Measurements from ENCODE around the gene ZNF791. TPM values are rescaled to one million over a fixed set of nuclear protein-coding genes. Genes with fewer than 3 reads are reported as not detected.
A peak's percentile ranks its signal among the peaks of the same experiment; 100 is the strongest.

Gene ZNF791
- total RNA-seq, 2 experiments from 2014 or later: 7.8 to 17.1 TPM

DNA sequence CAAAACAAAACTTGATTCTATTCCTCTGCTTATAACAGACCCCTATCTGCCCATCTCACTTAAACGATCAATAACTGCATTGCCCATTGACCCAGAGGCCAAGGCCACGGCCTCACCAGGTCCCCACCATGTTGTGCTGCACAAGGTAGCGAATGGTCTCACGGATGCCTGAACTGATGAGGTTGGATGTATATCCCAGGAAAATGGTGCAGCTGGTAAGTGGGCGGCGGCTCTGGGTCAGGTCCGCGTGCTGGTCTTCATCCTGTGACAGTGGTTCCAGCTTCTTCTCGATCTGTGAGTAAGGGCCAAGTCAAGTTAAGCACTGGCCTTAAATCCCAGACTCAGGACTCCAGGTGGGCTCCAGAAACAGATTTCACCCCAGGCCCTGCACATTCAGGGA is 69.3 kb downstream of the ZNF791 start:
- POLR2A ChIA-PET: interaction anchor here (0.6 kb wide), 1 partner anchor 21 kb away, joined by 6 read pairs; no protein-coding TSS in a partner anchor
- intact Hi-C loops (cut with micrococcal nuclease; ENCODE audit: unreplicated experiment): no loop called here
- H4K20me1 ChIP-seq (ENCODE audit: insufficient read depth, low read length): peaks cover 10% of the 10 kb centered on the region; the same call in 1 of the 2 replicates
- DNase-seq (ENCODE audit: low spot score): no peak
- peak overlapping the region; percentile 47 for H3K4me3 ChIP-seq (ENCODE audit: low read depth, low read length, poor library complexity, severe bottlenecking)
- peaks cover 9% of the 10 kb centered on the region for H3K79me2 ChIP-seq (ENCODE audit: insufficient read depth, low read depth, low read length)
- TF ChIP-seq, protein P1, sequence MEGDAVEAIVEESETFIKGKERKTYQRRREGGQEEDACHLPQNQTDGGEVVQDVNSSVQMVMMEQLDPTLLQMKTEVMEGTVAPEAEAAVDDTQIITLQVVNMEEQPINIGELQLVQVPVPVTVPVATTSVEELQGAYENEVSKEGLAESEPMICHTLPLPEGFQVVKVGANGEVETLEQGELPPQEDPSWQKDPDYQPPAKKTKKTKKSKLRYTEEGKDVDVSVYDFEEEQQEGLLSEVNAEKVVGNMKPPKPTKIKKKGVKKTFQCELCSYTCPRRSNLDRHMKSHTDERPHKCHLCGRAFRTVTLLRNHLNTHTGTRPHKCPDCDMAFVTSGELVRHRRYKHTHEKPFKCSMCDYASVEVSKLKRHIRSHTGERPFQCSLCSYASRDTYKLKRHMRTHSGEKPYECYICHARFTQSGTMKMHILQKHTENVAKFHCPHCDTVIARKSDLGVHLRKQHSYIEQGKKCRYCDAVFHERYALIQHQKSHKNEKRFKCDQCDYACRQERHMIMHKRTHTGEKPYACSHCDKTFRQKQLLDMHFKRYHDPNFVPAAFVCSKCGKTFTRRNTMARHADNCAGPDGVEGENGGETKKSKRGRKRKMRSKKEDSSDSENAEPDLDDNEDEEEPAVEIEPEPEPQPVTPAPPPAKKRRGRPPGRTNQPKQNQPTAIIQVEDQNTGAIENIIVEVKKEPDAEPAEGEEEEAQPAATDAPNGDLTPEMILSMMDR (conservative IDR thresholded peaks at IDR 0.05; ENCODE audit: low read length): no peak
- no peak for TF ChIP-seq EZH2phosphoT487 (IDR thresholded peaks at IDR 0.05; ENCODE audit: borderline replicate concordance, low read depth, low read length)
- H3K4me2 ChIP-seq (ENCODE audit: low read length): peak overlapping the region; percentile 33
- H3K27ac ChIP-seq (ENCODE audit: low read depth, low read length, poor library complexity, severe bottlenecking): no peak overlapping the region
- peaks cover 51% of the 10 kb centered on the region for H3K36me3 ChIP-seq (ENCODE audit: insufficient read depth, low read length)
- no peaks in the 10 kb centered on the region for H3K9me3 ChIP-seq (ENCODE audit: low read length)
- CTCF ChIA-PET (ENCODE audit: unreplicated experiment): no interaction called here
- H2AFZ ChIP-seq (ENCODE audit: low read length): no peak overlapping the region
- peaks cover 11% of the 10 kb centered on the region for H3K4me1 ChIP-seq (ENCODE audit: insufficient read depth, low read length, poor library complexity, severe bottlenecking)
- no peaks in the 10 kb centered on the region for H3K9me2 ChIP-seq (ENCODE audit: insufficient read depth, low read length)
- no TSS peak for BruUV-seq (replicated peaks)

- peak; percentile 99 for DNase-seq (ENCODE audit: low spot score)
- CTCF ChIA-PET (ENCODE audit: unreplicated experiment): no interaction called here
Measured at GRCh38 chr19:12681074-12681987, 70.6 kb downstream of the ZNF791 start, which contains the start of gene DHPS. TSS of gene DHPS (minus strand) at chr19:12681880. CDS start at chr19:12681766, 114 bp downstream.

More at GRCh38 chr19:12681074-12681987, 70.6 kb downstream of the ZNF791 start, which contains the start of gene DHPS:
- Histone ChIP-seq H3K27ac (ENCODE audit: low read depth, low read length, poor library complexity, severe bottlenecking) (peak within 1 kb of the TSS; percentile 94), H3K9me3 (ENCODE audit: low read length) (no peaks in the 10 kb centered on the region), H2AFZ (ENCODE audit: low read length) (peak within 1 kb of the TSS; percentile 51; the same call in 1 of the 2 replicates), H3K4me2 (ENCODE audit: low read length) (peak within 1 kb of the TSS; percentile 72), H3K36me3 (ENCODE audit: insufficient read depth, low read length) (peaks cover 38% of the 10 kb centered on the region), H3K79me2 (ENCODE audit: insufficient read depth, low read depth, low read length) (peaks cover 9% of the 10 kb centered on the region), H3K9me2 (ENCODE audit: insufficient read depth, low read length) (no peaks in the 10 kb centered on the region), H3K4me1 (ENCODE audit: insufficient read depth, low read length, poor library complexity, severe bottlenecking) (peaks cover 11% of the 10 kb centered on the region), H4K20me1 (ENCODE audit: insufficient read depth, low read length) (peaks cover 10% of the 10 kb centered on the region; the same call in 1 of the 2 replicates), H3K4me3 (ENCODE audit: low read depth, low read length, poor library complexity, severe bottlenecking) (peak within 1 kb of the TSS; percentile 84)
- POLR2A ChIA-PET: interaction anchor here (0.5 to 1.8 kb wide), 7 partner anchors 13 to 150 kb away, joined by 3 to 7 read pairs (median 4); partner anchors contain the start of genes FBXW9 and TRIR
- no TSS peak for BruUV-seq (replicated peaks)
- TF ChIP-seq, protein P1 (conservative IDR thresholded peaks at IDR 0.05; ENCODE audit: low read length): 0 out of 2 replicates have a peak, but pooled peaks have one; percentile 24
- no peak for TF ChIP-seq EZH2phosphoT487 (IDR thresholded peaks at IDR 0.05; ENCODE audit: borderline replicate concordance, low read depth, low read length)
- intact Hi-C loops (cut with micrococcal nuclease; ENCODE audit: unreplicated experiment): loop anchor here (1.0 kb wide), 3 partner anchors 12 to 68 kb away; a partner anchor contains a TSS

Other genes with a start within 250 kb of the ZNF791 start
- gene ZNF442, start 245.2 kb upstream of the ZNF791 start, total RNA-seq (2014; rRNA removed; shearing (Covaris generic)): 0.19 TPM in 1 of 2 replicates, not detected in the other
- 0.76 and 0.77 TPM in 2 replicates for gene ZNF442, start 245.2 kb upstream of the ZNF791 start, total RNA-seq (2022)
- 3.8 and 6.2 TPM in 2 replicates for gene ZNF799, start 209.6 kb upstream of the ZNF791 start, total RNA-seq (2014; rRNA removed; shearing (Covaris generic))
- 7.8 and 8.1 TPM in 2 replicates for gene ZNF799, start 209.6 kb upstream of the ZNF791 start, total RNA-seq (2022)
- 2.3 and 2.6 TPM in 2 replicates for gene ZNF443, start 169.9 kb upstream of the ZNF791 start, total RNA-seq (2014; rRNA removed; shearing (Covaris generic))
- gene ZNF443, start 169.9 kb upstream of the ZNF791 start, total RNA-seq (2022): 4.5 and 4.6 TPM in 2 replicates
- 3.4 and 5.3 TPM in 2 replicates for gene ZNF709, start 126.1 kb upstream of the ZNF791 start, total RNA-seq (2014; rRNA removed; shearing (Covaris generic))
- gene ZNF709, start 126.1 kb upstream of the ZNF791 start, total RNA-seq (2022): 4.6 TPM in 2 replicates
- 6.6 and 8.0 TPM in 2 replicates for gene ZNF564, start 59.4 kb upstream of the ZNF791 start, total RNA-seq (2014; rRNA removed; shearing (Covaris generic))
- gene ZNF564, start 59.4 kb upstream of the ZNF791 start, total RNA-seq (2022): 13.1 and 16.5 TPM in 2 replicates
- gene ZNF490, start 107 bp upstream of the ZNF791 start, total RNA-seq (2014; rRNA removed; shearing (Covaris generic)): 6.3 and 8.6 TPM in 2 replicates
- 8.1 and 11.2 TPM in 2 replicates for gene ZNF490, start 107 bp upstream of the ZNF791 start, total RNA-seq (2022)
- gene MAN2B1, start 55.8 kb downstream of the ZNF791 start, total RNA-seq (2014; rRNA removed; shearing (Covaris generic)): 18.3 and 29.1 TPM in 2 replicates
- 88.2 and 88.7 TPM in 2 replicates for gene MAN2B1, start 55.8 kb downstream of the ZNF791 start, total RNA-seq (2022)
- 17.0 and 21.1 TPM in 2 replicates for gene WDR83, start 55.9 kb downstream of the ZNF791 start, total RNA-seq (2014; rRNA removed; shearing (Covaris generic))
- gene WDR83, start 55.9 kb downstream of the ZNF791 start, total RNA-seq (2022): 14.0 and 15.9 TPM in 2 replicates
- gene DHPS, start 71.0 kb downstream of the ZNF791 start, total RNA-seq (2014; rRNA removed; shearing (Covaris generic)): 91.2 and 102 TPM in 2 replicates
- 101 and 122 TPM in 2 replicates for gene DHPS, start 71.0 kb downstream of the ZNF791 start, total RNA-seq (2022)
- gene GNG14, start 77.1 kb downstream of the ZNF791 start, total RNA-seq (2014; rRNA removed; shearing (Covaris generic)): not detected in 2 replicates
- gene GNG14, start 77.1 kb downstream of the ZNF791 start, total RNA-seq (2022): 0.93 TPM in 1 of 2 replicates, not detected in the other
- 10.6 and 11.5 TPM in 2 replicates for gene FBXW9, start 85.7 kb downstream of the ZNF791 start, total RNA-seq (2014; rRNA removed; shearing (Covaris generic))
- 10.8 and 11.0 TPM in 2 replicates for gene FBXW9, start 85.7 kb downstream of the ZNF791 start, total RNA-seq (2022)
- gene TNPO2, start 113.0 kb downstream of the ZNF791 start, total RNA-seq (2014; rRNA removed; shearing (Covaris generic)): 42.6 and 47.3 TPM in 2 replicates
- gene TNPO2, start 113.0 kb downstream of the ZNF791 start, total RNA-seq (2022): 112 and 120 TPM in 2 replicates
- gene TRIR, start 123.8 kb downstream of the ZNF791 start, total RNA-seq (2014; rRNA removed; shearing (Covaris generic)): 322 and 336 TPM in 2 replicates
- gene TRIR, start 123.8 kb downstream of the ZNF791 start, total RNA-seq (2022): 211 and 219 TPM in 2 replicates
- gene GET3, start 126.6 kb downstream of the ZNF791 start, total RNA-seq (2014; rRNA removed; shearing (Covaris generic)): 40.5 and 48.8 TPM in 2 replicates
- gene GET3, start 126.6 kb downstream of the ZNF791 start, total RNA-seq (2022): 29.1 and 34.3 TPM in 2 replicates
- gene BEST2, start 140.9 kb downstream of the ZNF791 start, total RNA-seq (2014; rRNA removed; shearing (Covaris generic)): 0.10 TPM in 1 of 2 replicates, not detected in the other
- gene BEST2, start 140.9 kb downstream of the ZNF791 start, total RNA-seq (2022): not detected in 2 replicates
- 7.4 and 9.1 TPM in 2 replicates for gene HOOK2, start 164.6 kb downstream of the ZNF791 start, total RNA-seq (2014; rRNA removed; shearing (Covaris generic))
- 28.8 and 29.4 TPM in 2 replicates for gene HOOK2, start 164.6 kb downstream of the ZNF791 start, total RNA-seq (2022)
- 43.7 and 45.5 TPM in 2 replicates for gene JUNB, start 180.6 kb downstream of the ZNF791 start, total RNA-seq (2014; rRNA removed; shearing (Covaris generic))
- 31.8 TPM in 2 replicates for gene JUNB, start 180.6 kb downstream of the ZNF791 start, total RNA-seq (2022)
- 344 and 399 TPM in 2 replicates for gene PRDX2, start 190.9 kb downstream of the ZNF791 start, total RNA-seq (2014; rRNA removed; shearing (Covaris generic))
- 345 and 357 TPM in 2 replicates for gene PRDX2, start 190.9 kb downstream of the ZNF791 start, total RNA-seq (2022)
- gene THSD8, start 191.1 kb downstream of the ZNF791 start, total RNA-seq (2014; rRNA removed; shearing (Covaris generic)): not detected in 2 replicates
- gene THSD8, start 191.1 kb downstream of the ZNF791 start, total RNA-seq (2022): 42.7 and 42.8 TPM in 2 replicates
- gene RNASEH2A, start 195.7 kb downstream of the ZNF791 start, total RNA-seq (2014; rRNA removed; shearing (Covaris generic)): 115 and 130 TPM in 2 replicates
- 86.0 and 90.5 TPM in 2 replicates for gene RNASEH2A, start 195.7 kb downstream of the ZNF791 start, total RNA-seq (2022)
- not detected in 2 replicates for gene RTBDN, start 223.7 kb downstream of the ZNF791 start, total RNA-seq (2014; rRNA removed; shearing (Covaris generic))
- gene RTBDN, start 223.7 kb downstream of the ZNF791 start, total RNA-seq (2022): 0.94 and 1.2 TPM in 2 replicates
- 5.5 and 9.1 TPM in 2 replicates for gene MAST1, start 227.6 kb downstream of the ZNF791 start, total RNA-seq (2014; rRNA removed; shearing (Covaris generic))
- gene MAST1, start 227.6 kb downstream of the ZNF791 start, total RNA-seq (2022): 21.1 and 23.4 TPM in 2 replicates